ENCODE results near the gene OSBPL10. TPM values are rescaled to one million over a fixed set of nuclear protein-coding genes. Genes with fewer than 3 reads are reported as not detected.
A peak's percentile ranks its signal among the peaks of the same experiment; 100 is the strongest.
"Not testable (repeated sequence)": the region's sequence is repeated elsewhere in the genome, so short reads cannot be mapped to it uniquely, and the experiment has no call there.

The OSBPL10 gene
- total RNA-seq, 2 donors from 2014 or later: 2.2 to 5.1 TPM

DNA sequence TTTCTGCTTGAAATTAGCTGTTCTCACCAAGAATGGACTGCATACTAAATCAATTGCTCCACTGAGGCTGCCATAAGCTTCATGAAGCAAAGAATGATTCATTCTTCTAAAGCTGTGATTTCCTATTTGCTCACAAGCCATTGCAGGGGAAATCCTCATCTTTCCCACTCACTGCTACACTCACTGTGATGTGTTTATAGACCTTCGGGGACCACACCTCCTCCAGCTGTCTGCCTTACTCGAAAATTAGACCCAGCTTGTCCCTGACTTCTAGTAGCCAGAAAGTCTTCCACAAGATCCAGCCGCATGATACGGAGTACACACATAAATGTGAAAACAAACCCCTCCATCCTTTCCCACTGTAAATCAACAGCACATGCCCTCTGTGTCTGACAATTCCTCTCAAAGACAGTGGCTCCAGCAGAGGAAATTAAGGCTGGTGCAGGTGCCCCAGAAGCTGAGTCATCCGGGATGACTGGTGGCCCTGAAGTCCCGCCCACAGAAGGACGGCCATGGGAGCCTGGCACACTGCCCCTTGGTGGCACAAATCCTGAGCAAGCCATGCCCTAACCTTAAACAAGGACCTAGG lies 276.4 kb downstream of the OSBPL10 start:
- ATAC-seq (replicated peaks in 1 of 2) (peak; percentile 94 to 96), DNase-seq (peak; percentile 46 to 53)
- peaks cover 18% of the 10 kb centered on the region for H3K4me1 Mint-ChIP-seq (ENCODE audit: low read depth)

DNA sequence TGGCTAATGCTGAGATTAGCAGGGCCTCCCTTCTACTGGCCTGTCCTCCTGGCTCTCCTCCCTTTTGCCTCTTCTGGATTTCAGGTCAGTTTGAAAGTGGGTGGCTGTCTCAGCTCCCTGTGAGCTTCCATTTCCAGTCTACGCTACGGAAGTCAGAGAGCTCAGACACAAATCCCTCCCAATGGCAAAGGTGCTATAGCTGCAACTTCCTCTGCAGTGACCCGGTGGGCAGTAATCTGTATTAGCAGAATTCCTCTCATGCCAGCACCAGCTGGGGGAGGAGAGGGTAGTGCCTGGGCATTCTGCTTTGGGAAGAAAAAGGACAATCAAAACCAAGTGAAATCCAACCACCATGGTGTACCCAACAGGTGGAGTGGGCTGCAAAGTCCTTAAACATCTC lies 276.9 kb downstream of the OSBPL10 start:
- ATAC-seq (replicated peaks in 1 of 2) (no peak), DNase-seq (no peak)
- Mint-ChIP-seq H3K27ac (peak overlapping the region; percentile 7), H3K4me1 (ENCODE audit: low read depth) (peaks cover 18% of the 10 kb centered on the region), H3K27me3 (ENCODE audit: low read depth) (peaks cover 34% of the 10 kb centered on the region), H3K36me3 (ENCODE audit: insufficient read depth in 2 of 2) (no peaks in the 10 kb centered on the region), H3K4me3 (peak overlapping the region in 1 of 2 donors; percentile 50), H3K9me3 (no peaks in the 10 kb centered on the region)

More for the DNA sequence above, 276.4 kb downstream of the OSBPL10 start:
- peak overlapping the region; percentile 48 to 50 for H3K4me3 Mint-ChIP-seq
- no peaks in the 10 kb centered on the region for H3K36me3 Mint-ChIP-seq (ENCODE audit: insufficient read depth in 2 of 2)
- H3K9me3 Mint-ChIP-seq: no peaks in the 10 kb centered on the region
- H3K27ac Mint-ChIP-seq: peak overlapping the region; percentile 7
- H3K27me3 Mint-ChIP-seq (ENCODE audit: low read depth): peaks cover 34% of the 10 kb centered on the region

DNA sequence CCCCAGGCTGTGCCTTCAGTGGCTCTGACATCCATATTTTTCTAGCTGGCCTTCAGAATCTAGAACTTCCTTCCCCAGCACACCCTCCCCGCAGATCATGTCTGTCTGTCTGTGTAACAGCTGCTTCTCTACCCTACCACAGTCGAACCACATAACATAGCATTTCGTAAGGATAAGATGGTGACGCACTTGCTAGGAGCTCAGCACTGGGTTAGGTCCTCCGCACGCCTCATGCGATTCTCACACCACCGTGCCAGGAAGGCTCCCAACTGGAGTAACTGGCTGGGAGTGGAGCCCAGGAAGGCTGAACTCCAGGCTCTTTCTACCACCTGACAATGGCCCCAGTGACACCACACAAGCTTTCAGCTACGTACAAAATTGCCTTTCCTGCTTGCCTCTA lies 279.8 kb downstream of the OSBPL10 start:
- Mint-ChIP-seq H3K9me3 (no peaks in the 10 kb centered on the region), H3K27ac (no peak overlapping the region), H3K4me1 (ENCODE audit: low read depth) (peaks cover 18% of the 10 kb centered on the region), H3K27me3 (ENCODE audit: low read depth) (peaks cover 27% of the 10 kb centered on the region), H3K4me3 (no peak overlapping the region), H3K36me3 (ENCODE audit: insufficient read depth in 2 of 2) (no peaks in the 10 kb centered on the region)
- DNase-seq (no peak), ATAC-seq (replicated peaks in 1 of 2) (no peak)

DNA sequence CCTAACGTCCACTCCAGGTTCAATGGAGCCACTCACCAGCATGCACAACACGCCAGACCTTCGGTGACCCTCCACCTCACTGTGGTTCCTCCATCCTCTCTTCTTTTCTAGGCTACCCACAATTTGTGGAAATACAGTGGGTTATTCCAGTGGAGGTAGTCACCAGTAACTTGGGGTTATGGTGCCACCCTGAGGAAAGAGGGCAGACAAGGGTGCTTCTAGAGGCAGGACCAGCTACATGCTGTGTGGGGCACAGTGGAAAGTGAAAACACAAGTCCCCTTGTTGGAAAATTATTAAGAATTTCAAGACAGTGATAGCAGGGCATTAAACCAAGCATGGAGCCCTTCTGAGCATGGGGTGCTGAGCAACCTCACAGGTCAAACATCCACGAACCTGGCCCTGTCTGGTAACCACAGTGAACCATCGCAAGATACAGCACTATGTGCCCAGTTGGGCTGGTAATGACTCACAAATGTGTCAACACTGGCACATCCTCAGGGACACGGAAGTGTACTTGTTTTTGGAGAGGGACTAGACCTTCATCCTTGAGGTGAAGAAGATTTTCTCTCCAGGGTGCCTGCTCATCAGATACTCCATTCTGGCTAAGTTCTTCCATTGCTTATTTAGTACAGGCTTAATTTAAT lies 281.6 kb downstream of the OSBPL10 start:
- Mint-ChIP-seq H3K36me3 (ENCODE audit: insufficient read depth in 2 of 2) (no peaks in the 10 kb centered on the region), H3K9me3 (no peaks in the 10 kb centered on the region), H3K4me3 (no peak overlapping the region), H3K4me1 (ENCODE audit: low read depth) (peaks cover 5% of the 10 kb centered on the region), H3K27me3 (ENCODE audit: low read depth) (peaks cover 20% of the 10 kb centered on the region), H3K27ac (no peak overlapping the region)
- no peak for DNase-seq
- ATAC-seq (replicated peaks in 1 of 2): no peak

DNA sequence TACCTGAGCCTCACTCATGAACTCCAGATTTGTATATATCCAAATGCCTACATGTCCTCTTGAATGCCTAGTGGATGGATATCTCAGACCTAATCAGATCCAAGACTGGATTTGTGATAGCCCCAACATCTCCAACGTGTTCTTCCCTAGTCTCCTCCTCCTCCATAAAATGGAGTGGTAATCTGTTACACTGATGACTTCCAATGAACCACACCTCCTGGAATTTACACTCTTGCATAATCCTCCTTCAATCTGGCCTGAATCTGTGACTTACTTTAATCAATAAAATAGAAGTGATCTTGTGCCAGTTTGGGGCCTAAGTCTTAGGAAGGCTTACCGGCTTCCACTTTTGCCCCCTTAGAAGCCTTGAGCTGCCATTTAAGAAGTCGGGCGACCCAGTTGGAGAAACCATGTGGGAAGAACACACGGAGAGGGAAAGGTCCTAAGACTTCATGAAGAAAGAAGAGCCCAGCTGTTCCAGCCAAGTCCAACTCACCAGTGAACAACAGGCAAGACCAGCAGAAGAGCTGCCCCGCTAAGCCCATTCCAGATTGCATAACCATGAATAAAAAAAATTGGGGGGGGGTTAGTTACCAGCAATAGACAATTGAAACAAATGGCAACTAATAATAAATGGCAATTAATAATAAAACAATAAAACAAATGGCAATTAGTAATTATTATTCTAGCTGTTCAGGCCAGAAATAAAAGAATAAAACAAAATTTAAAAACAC lies 284.1 kb downstream of the OSBPL10 start:
- no peaks in the 10 kb centered on the region for H3K9me3 Mint-ChIP-seq
- H3K27ac Mint-ChIP-seq: no peak overlapping the region
- no peaks in the 10 kb centered on the region for H3K4me1 Mint-ChIP-seq (ENCODE audit: low read depth)
- no peak overlapping the region for H3K4me3 Mint-ChIP-seq
- H3K36me3 Mint-ChIP-seq (ENCODE audit: insufficient read depth in 2 of 2): no peaks in the 10 kb centered on the region
- DNase-seq (no peak), ATAC-seq (replicated peaks in 1 of 2) (no peak)
- H3K27me3 Mint-ChIP-seq (ENCODE audit: low read depth): no peaks in the 10 kb centered on the region

DNA sequence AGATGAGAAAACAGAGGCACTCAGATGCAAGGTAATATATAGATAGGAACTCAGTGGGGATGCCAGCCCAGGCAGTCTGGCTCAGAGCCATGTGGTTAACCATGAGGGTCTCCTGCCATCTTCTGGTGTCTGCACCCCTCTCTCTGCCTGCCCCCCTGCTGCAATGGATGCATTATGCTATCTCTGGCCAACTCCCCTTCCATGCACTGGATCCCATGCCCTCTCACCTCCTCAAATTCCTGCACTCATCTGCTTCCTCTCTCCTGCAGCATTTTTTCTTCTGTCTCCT lies 285.1 kb downstream of the OSBPL10 start:
- no peak for DNase-seq
- Mint-ChIP-seq H3K4me1 (ENCODE audit: low read depth) (no peaks in the 10 kb centered on the region), H3K36me3 (ENCODE audit: insufficient read depth in 2 of 2) (no peaks in the 10 kb centered on the region), H3K4me3 (no peak overlapping the region), H3K27me3 (ENCODE audit: low read depth) (no peaks in the 10 kb centered on the region), H3K27ac (no peak overlapping the region), H3K9me3 (no peaks in the 10 kb centered on the region)
- ATAC-seq (replicated peaks in 1 of 2): no peak

DNA sequence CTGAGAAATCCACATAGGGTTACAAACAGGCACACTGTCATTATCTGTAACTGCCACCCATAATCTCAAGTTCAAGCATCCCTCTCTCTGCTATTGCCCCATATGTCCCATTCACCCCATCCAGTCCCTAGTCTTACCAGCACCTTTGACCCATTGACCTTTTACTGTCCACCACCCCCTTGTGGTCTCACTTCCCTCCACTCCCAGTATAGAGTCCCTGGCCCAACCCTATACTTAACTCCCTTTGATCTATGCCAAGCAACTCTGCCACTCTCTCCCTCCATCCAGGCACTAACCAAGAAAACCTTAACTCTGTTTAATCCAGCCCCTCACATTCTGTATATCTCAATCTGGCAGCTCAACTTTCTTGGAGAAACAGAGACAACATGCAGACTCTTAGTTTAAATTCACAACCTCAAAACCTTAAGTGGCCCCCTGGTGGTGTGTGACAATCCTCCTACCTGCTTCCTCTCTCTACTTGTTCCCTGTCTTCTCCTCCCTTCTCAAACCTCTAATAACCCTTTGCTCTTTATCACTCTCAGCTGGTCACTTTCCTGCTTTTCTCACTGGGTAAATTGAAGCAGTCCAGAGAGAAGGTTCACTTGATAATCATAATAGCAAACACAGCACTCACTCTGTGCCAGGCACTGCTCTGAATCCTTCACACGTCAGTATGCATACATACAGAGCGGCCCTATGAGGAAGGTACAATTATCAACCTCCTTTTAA lies 285.6 kb downstream of the OSBPL10 start:
- peak in 1 of 2 donors; percentile 45 for ATAC-seq (replicated peaks in 1 of 2)
- DNase-seq: peak; percentile 23 to 30
- Mint-ChIP-seq H3K9me3 (no peaks in the 10 kb centered on the region), H3K27me3 (ENCODE audit: low read depth) (no peaks in the 10 kb centered on the region), H3K27ac (no peak overlapping the region), H3K4me1 (ENCODE audit: low read depth) (no peaks in the 10 kb centered on the region), H3K36me3 (ENCODE audit: insufficient read depth in 2 of 2) (no peaks in the 10 kb centered on the region), H3K4me3 (no peak overlapping the region)

DNA sequence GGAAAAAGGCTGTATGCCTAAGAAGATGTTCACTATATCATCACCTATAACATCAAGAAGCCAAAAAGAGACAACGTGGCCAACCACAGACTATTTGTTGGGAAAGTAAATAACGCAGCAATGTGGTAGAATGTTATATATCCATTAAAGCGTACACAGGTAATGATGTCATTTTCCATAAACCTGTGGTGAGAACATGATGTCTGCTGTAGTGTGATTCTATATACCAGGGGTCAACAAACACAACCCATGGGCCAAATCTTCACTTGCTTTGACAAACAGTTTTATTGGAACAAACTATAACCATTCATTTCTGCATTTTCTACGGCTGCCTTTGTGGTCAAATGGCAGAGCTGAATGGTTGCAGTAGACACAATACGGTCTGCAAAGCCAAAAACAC lies 287.7 kb downstream of the OSBPL10 start:
- Mint-ChIP-seq H3K4me1 (ENCODE audit: low read depth) (no peaks in the 10 kb centered on the region), H3K36me3 (ENCODE audit: insufficient read depth in 2 of 2) (peaks cover 3 to 4% of the 10 kb centered on the region in 2 donors), H3K27me3 (ENCODE audit: low read depth) (no peaks in the 10 kb centered on the region), H3K27ac (no peak overlapping the region), H3K9me3 (peaks cover 6 to 7% of the 10 kb centered on the region in 2 donors), H3K4me3 (no peak overlapping the region)
- no peak for ATAC-seq (replicated peaks in 1 of 2)
- no peak for DNase-seq

DNA sequence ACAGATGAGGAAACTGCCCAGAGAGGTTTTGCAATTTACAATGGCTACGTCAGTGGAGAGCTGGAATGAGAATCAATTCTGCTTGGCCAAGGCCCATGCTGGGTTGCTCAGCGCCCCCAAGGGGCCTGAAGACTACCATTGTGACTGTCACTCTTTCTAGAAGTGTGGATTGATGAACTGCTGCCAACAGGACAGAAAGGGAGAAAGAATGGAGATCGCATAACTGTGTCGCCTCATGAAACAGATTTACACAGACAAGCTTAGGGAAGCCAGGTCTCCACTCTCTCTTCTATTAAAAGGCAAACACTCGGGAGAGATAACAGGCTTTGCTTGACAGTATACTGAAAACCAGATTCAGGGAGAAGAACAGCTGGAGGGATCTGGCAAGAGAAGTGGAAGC lies 288.3 kb downstream of the OSBPL10 start:
- DNase-seq (no peak), ATAC-seq (replicated peaks in 1 of 2) (no peak)
- peaks cover 6 to 7% of the 10 kb centered on the region in 2 donors for H3K9me3 Mint-ChIP-seq
- no peaks in the 10 kb centered on the region for H3K4me1 Mint-ChIP-seq (ENCODE audit: low read depth)
- H3K36me3 Mint-ChIP-seq (ENCODE audit: insufficient read depth in 2 of 2): peaks cover 3 to 4% of the 10 kb centered on the region in 2 donors
- H3K4me3 Mint-ChIP-seq: no peak overlapping the region
- no peaks in the 10 kb centered on the region for H3K27me3 Mint-ChIP-seq (ENCODE audit: low read depth)
- H3K27ac Mint-ChIP-seq: no peak overlapping the region

DNA sequence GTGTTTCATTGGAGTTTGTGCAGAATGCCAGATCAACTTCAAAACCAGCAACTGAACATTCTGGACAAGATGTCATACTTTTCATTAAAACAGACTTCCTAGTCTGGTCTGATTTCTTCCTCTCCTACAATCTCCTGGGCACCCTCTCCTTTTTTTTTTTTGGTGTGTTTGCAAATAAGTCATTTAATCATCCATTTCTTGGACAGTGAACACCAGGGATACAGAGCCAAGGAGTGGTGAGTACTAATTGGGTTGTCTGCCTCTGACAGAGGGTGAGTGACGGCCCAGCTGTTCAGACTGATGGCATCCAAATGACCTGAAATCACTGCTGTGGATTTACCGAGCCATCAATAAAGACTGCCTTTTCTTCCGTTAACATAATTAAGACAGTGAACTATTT lies 290.3 kb downstream of the OSBPL10 start:
- Mint-ChIP-seq H3K27me3 (ENCODE audit: low read depth) (no peaks in the 10 kb centered on the region), H3K4me3 (no peak overlapping the region), H3K36me3 (ENCODE audit: insufficient read depth in 2 of 2) (peaks cover 3 to 4% of the 10 kb centered on the region in 2 donors), H3K27ac (no peak overlapping the region), H3K9me3 (peaks cover 6 to 7% of the 10 kb centered on the region in 2 donors), H3K4me1 (ENCODE audit: low read depth) (no peaks in the 10 kb centered on the region)
- DNase-seq (no peak), ATAC-seq (replicated peaks in 1 of 2) (no peak)

DNA sequence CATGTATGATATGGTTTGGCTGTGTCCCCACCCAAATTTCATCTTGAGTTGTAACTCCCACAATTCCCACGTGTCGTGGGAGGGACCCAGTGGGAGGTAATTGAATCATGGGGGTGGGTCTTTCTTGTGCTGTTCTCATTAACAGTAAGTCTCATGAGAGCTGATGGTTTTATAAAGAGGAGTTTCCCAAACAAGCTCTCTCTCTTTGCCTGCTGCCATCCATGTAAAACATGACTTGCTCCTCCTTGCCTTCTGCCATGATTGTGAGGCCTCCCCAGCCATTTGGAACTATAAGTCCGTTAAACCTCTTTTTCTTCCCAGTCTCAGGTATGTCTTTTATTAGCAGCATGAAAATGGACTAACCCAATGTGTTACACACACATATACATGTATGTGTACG lies 291.5 kb downstream of the OSBPL10 start:
- not testable (repeated sequence) for DNase-seq; H3K27me3 Mint-ChIP-seq (ENCODE audit: low read depth); H3K36me3 Mint-ChIP-seq (ENCODE audit: insufficient read depth in 2 of 2); ATAC-seq (replicated peaks in 1 of 2); H3K9me3 Mint-ChIP-seq; H3K27ac Mint-ChIP-seq; H3K4me1 Mint-ChIP-seq (ENCODE audit: low read depth); H3K4me3 Mint-ChIP-seq

DNA sequence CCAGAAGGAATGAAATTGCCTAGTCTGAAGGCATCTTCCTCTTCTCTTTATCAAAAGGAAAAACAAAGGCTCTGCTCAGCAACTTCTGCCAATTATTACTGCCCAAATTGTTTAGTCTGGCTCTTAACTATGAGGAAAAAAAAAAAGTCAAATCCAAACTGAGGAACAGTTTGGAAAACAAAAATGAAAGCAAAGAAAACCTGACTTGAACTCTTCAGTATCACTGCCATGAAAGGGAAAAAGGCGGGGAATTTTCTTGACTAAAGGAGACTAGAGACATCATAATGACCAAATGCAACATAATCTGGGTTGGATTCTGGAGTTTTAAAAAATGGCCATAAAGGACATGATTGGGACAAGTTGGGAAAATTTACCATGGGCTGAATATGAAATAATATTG lies 292.1 kb downstream of the OSBPL10 start:
- H3K36me3 Mint-ChIP-seq (ENCODE audit: insufficient read depth in 2 of 2): peaks cover 3 to 4% of the 10 kb centered on the region in 2 donors
- no peak overlapping the region for H3K4me3 Mint-ChIP-seq
- no peak overlapping the region for H3K27ac Mint-ChIP-seq
- H3K9me3 Mint-ChIP-seq: peaks cover 6 to 7% of the 10 kb centered on the region in 2 donors
- no peak for DNase-seq
- no peak for ATAC-seq (replicated peaks in 1 of 2)
- H3K4me1 Mint-ChIP-seq (ENCODE audit: low read depth): no peaks in the 10 kb centered on the region
- H3K27me3 Mint-ChIP-seq (ENCODE audit: low read depth): no peaks in the 10 kb centered on the region

All from activated T-cell treated with anti-CD3 and anti-CD28 coated beads, Interleukin-2, amount 50 U/mL, for 72 hours (primary cell).